ENCODE measurements around the gene TAS2R5.
"Not testable (repeated sequence)": the region's sequence is repeated elsewhere in the genome, so short reads cannot be mapped to it uniquely, and the experiment has no call there.

TAS2R5 gene

GRCh38 chr7:141789917-141790316 lies at the start of gene TAS2R5:
TAS2R5 (plus strand) TSS chr7:141790217; CDS start chr7:141790362, 145 bp downstream.
- no peak for DNase-seq (ENCODE audit: low spot score)

- DNase-seq (ENCODE audit: low spot score) = no peak
Observed at GRCh38 chr7:141742229-141742628, 47.8 kb upstream of the TAS2R5 start.

- no peak for DNase-seq (ENCODE audit: low spot score)
Observed at GRCh38 chr7:141744131-141744530, 45.9 kb upstream of the TAS2R5 start.

- no peak for DNase-seq (ENCODE audit: low spot score)
Observed at GRCh38 chr7:141748396-141748795, 41.6 kb upstream of the TAS2R5 start.

GRCh38 chr7:141751904-141752303 lies 38.1 kb upstream of the TAS2R5 start:
- DNase-seq (ENCODE audit: low spot score) = not testable (repeated sequence)

- peak; percentile 58 for DNase-seq (ENCODE audit: low spot score)
Observed at GRCh38 chr7:141752634-141753033, 37.4 kb upstream of the TAS2R5 start.

- DNase-seq (ENCODE audit: low spot score) = peak; percentile 67
Observed at GRCh38 chr7:141754939-141755338, 35.1 kb upstream of the TAS2R5 start.

- no peak for DNase-seq (ENCODE audit: low spot score)
Observed at GRCh38 chr7:141763797-141764196, 26.2 kb upstream of the TAS2R5 start, which contains the start of gene TAS2R3. TAS2R3 (plus strand) TSS chr7:141764097; CDS start chr7:141764159, 62 bp downstream.

GRCh38 chr7:141770083-141770583 lies 19.9 kb upstream of the TAS2R5 start:
- DNase-seq (ENCODE audit: low spot score) = not testable (repeated sequence)

- no peak for DNase-seq (ENCODE audit: low spot score)
Observed at GRCh38 chr7:141776374-141776773, 13.6 kb upstream of the TAS2R5 start, which contains the start of gene TAS2R4. TAS2R4 (plus strand) TSS chr7:141776674; CDS start chr7:141778489, 1,815 bp downstream.

GRCh38 chr7:141785706-141786552 lies 4.1 kb upstream of the TAS2R5 start:
- DNase-seq (ENCODE audit: low spot score) = peak; percentile 82

- DNase-seq (ENCODE audit: low spot score) = no peak
Observed at GRCh38 chr7:141788296-141788695, 1.7 kb upstream of the TAS2R5 start.

- DNase-seq (ENCODE audit: low spot score) = no peak
Observed at GRCh38 chr7:141792526-141792925, 2.5 kb downstream of the TAS2R5 start.

- no peak for DNase-seq (ENCODE audit: low spot score)
Observed at GRCh38 chr7:141820067-141820466, 30.1 kb downstream of the TAS2R5 start.

GRCh38 chr7:141822432-141822831 lies 32.4 kb downstream of the TAS2R5 start:
- DNase-seq (ENCODE audit: low spot score) = not testable (repeated sequence)

GRCh38 chr7:141837683-141838082 lies 47.7 kb downstream of the TAS2R5 start:
- DNase-seq (ENCODE audit: low spot score) = no peak

- no peak for DNase-seq (ENCODE audit: low spot score)
Observed at GRCh38 chr7:141838581-141838980, 48.6 kb downstream of the TAS2R5 start.

- DNase-seq (ENCODE audit: low spot score) = no peak
Observed at GRCh38 chr7:141839256-141839655, 49.2 kb downstream of the TAS2R5 start.

GRCh38 chr7:141840708-141841107 lies 50.7 kb downstream of the TAS2R5 start:
- no peak for DNase-seq (ENCODE audit: low spot score)
